K562 (cell line): Measurements from ENCODE around the gene PKD1. TPM values are rescaled to one million over a fixed set of nuclear protein-coding genes. Genes with fewer than 3 reads are reported as not detected.
A peak's percentile ranks its signal among the peaks of the same experiment; 100 is the strongest.

ENCODE experiments used
- ATAC-seq: fragments of 200-7000 bp; cut with Tn5 transposase; 3 replicates; pipeline ENCODE4 v1.9.1; 2020; ENCODE audit warnings: moderate library complexity
- BruUV-seq: library from RNA; stranded (reverse); fragments of 400-500 nt; replicated peaks from 2 replicates; lab custom pipeline; 2021; lab: Mats Ljungman, UMichigan
- CTCF ChIA-PET: fragments of 300-600 bp; formaldehyde crosslinking; extraction: SDS; loops from one replicate; lab custom pipeline; 2021; ENCODE audit warnings: low intra/inter-chr PET ratio; lab: Yijun Ruan, JAX
- POLR2A ChIA-PET: fragments of 300-600, 350-650 bp; sonication (Branson Sonifier 250); formaldehyde crosslinking; extraction: SDS; loops from one replicate; lab custom pipeline; 2021; ENCODE audit warnings: antibody characterized with exemption, inconsistent platforms; lab: Yijun Ruan, JAX
- DNase-seq, 4 experiments: peaks; one replicate each; pipeline versions ENCODE4 v3.0.0 to v3.0.0-alpha.2; 2011 to 2018; ENCODE audit warnings: low spot score in 3 of 4, mixed read lengths in 3 of 4; ENCODE audit errors: extremely low read depth in 1 of 4
- FAIRE-seq: peaks from 2 replicates; lab custom pipeline; 2011; peaks lifted over from hg19 to GRCh38; lab: Jason Lieb, UNC
- H2AFZ ChIP-seq: 2 replicates; pipeline ENCODE4 v1.6.0; 2011; ENCODE audit warnings: low read depth, low read length, control low read depth, inconsistent platforms
- H3K27ac ChIP-seq: fragments of 200-600 bp; 3 replicates; pipeline ENCODE4 v1.8.0; 2011; ENCODE audit warnings: low read depth, mild to moderate bottlenecking, control low read depth, inconsistent platforms, low read length, moderate library complexity, mixed read lengths; ENCODE audit errors: extremely low read depth
- H3K27me3 ChIP-seq, 2 experiments: fragments of 300-600 bp in 1 of 2; 2 replicates in 1 of 2; 3 replicates in 1 of 2; pipeline versions ENCODE4 v1.6.0 to v1.8.0; 2011; ENCODE audit warnings: inconsistent platforms in 2 of 2, low read length in 2 of 2, mild to moderate bottlenecking in 1 of 2, mixed read lengths in 1 of 2, moderate library complexity in 1 of 2; ENCODE audit not compliant: control insufficient read depth in 2 of 2, insufficient read depth in 2 of 2
- H3K36me3 ChIP-seq: fragments of 300-600 bp; 3 replicates; pipeline ENCODE4 v1.8.0; 2011; ENCODE audit warnings: mild to moderate bottlenecking, low read length, inconsistent platforms; ENCODE audit not compliant: control insufficient read depth, insufficient read depth
- H3K4me1 ChIP-seq, 2 experiments: fragments of 200-600 bp in 1 of 2; replicated peaks in 1 of 2; 2 replicates in 1 of 2; 3 replicates in 1 of 2; pipeline versions ENCODE4 v1.5.1 to v1.8.0; 2011; ENCODE audit warnings: inconsistent platforms in 2 of 2, low read length in 2 of 2, mild to moderate bottlenecking in 1 of 2, mixed read lengths in 1 of 2, moderate library complexity in 1 of 2; ENCODE audit not compliant: control insufficient read depth in 2 of 2, insufficient read depth in 2 of 2
- H3K4me2 ChIP-seq: 2 replicates; pipeline ENCODE4 v1.6.1; 2011; ENCODE audit warnings: low read length, control low read depth, inconsistent platforms, mixed read lengths; ENCODE audit not compliant: insufficient read depth
- H3K4me3 ChIP-seq: fragments of 200-600 bp; sonication (generic), shearing (Covaris generic); 2 replicates; pipeline ENCODE4 v1.5.1; 2016; ENCODE audit warnings: control low read depth, inconsistent platforms
- H3K79me2 ChIP-seq: fragments of 200-600 bp; 3 replicates; pipeline ENCODE4 v1.8.0; 2011; ENCODE audit warnings: low read length, inconsistent platforms; ENCODE audit not compliant: control insufficient read depth, insufficient read depth
- H3K9ac ChIP-seq, 2 experiments: 2 replicates each; pipeline versions ENCODE4 v1.6.0 to v1.6.1; 2011; ENCODE audit warnings: low read depth in 2 of 2, low read length in 2 of 2, control low read depth in 1 of 2, inconsistent platforms in 1 of 2, mild to moderate bottlenecking in 1 of 2, mixed read lengths in 1 of 2; ENCODE audit not compliant: insufficient read depth in 1 of 2
- H3K9me1 ChIP-seq: one replicate; pipeline ENCODE4 v1.6.0; 2011; ENCODE audit warnings: inconsistent platforms, mild to moderate bottlenecking, low read length, moderate library complexity; ENCODE audit not compliant: control insufficient read depth, insufficient read depth
- H3K9me3 ChIP-seq: replicated peaks from 2 replicates; pipeline ENCODE4 v1.5.1; 2011; ENCODE audit warnings: low read depth, low read length, inconsistent platforms; ENCODE audit not compliant: control insufficient read depth, insufficient read depth
- H4K20me1 ChIP-seq: replicated peaks from 2 replicates; pipeline ENCODE4 v1.6.1; 2011; ENCODE audit warnings: low read length, inconsistent platforms, mixed read lengths; ENCODE audit not compliant: control insufficient read depth, insufficient read depth
- HMGN3 ChIP-seq: IDR thresholded peaks from 2 replicates; pipeline ENCODE4 v1.6.1; 2011; ENCODE audit warnings: borderline replicate concordance, low read depth, mild to moderate bottlenecking, mixed read lengths, low read length; ENCODE audit not compliant: insufficient read length; ENCODE audit errors: extremely low read depth
- HNRNPL ChIP-seq: fragments of 200-400 bp; formaldehyde crosslinking; IDR thresholded peaks from 2 replicates; pipeline ENCODE4 v1.6.1; 2017; ENCODE audit warnings: low read depth, mild to moderate bottlenecking, low read length
- POLR2G ChIP-seq: fragments of 200-400 bp; formaldehyde crosslinking; IDR thresholded peaks from 2 replicates; pipeline ENCODE4 v1.6.1; 2017; ENCODE audit warnings: low read depth, mild to moderate bottlenecking, antibody characterized with exemption, low read length, moderate library complexity
- RBM22 ChIP-seq: fragments of 200-400 bp; formaldehyde crosslinking; IDR thresholded peaks from 2 replicates; pipeline ENCODE4 v1.6.1; 2018; ENCODE audit warnings: low read length, low read depth; ENCODE audit not compliant: poor library complexity, severe bottlenecking
- SUPT5H ChIP-seq: fragments of 450-650 bp; IDR thresholded peaks from 2 replicates; pipeline ENCODE4 v1.6.1; 2016
- THRAP3 ChIP-seq: fragments of 450-650 bp; IDR thresholded peaks from 2 replicates; pipeline ENCODE4 v1.6.1; 2016; ENCODE audit warnings: mild to moderate bottlenecking, inconsistent platforms, borderline replicate concordance
- WGBS: fragments of 100-300 bp; shearing (Covaris generic); methylation state at CpG from one replicate; pipeline ENCODE4 v1.1.6; 2016; ENCODE audit warnings: low coverage, mixed read lengths; ENCODE audit not compliant: insufficient coverage; ENCODE audit errors: missing lambda C conversion rate; 5-methylcytosine and 5-hydroxymethylcytosine counted together
- in situ Hi-C: fragments of 300-500 bp; cut with MboI; formaldehyde crosslinking; loops from 4 replicates; pipeline ENCODE4 v1.15.0; 2018; ENCODE audit warnings: inconsistent platforms, mixed read lengths
- intact Hi-C: fragments of 100-400 bp; cut with micrococcal nuclease; formaldehyde crosslinking; loops from 2 replicates; pipeline ENCODE4 v1.14.2; 2022
- polyA plus RNA-seq, 8 experiments: library from polyadenylated mRNA; depleted of rRNA in 4 of 8; stranded (reverse) in 5 of 8; unstranded in 3 of 8; fragments of >200 nt; fragmentation: Nextera tagmentation in 2 of 8; fragmentation: Illumina TruSeq in 1 of 8; extraction: Ambion mirVana in 2 of 8; extraction: Trizol in 1 of 8; gene quantifications; 2 replicates each; pipeline versions ENCODE4 v1.2.1 to v1.2.3, GENCODE V29; 2011 to 2014; ENCODE audit warnings: inconsistent platforms in 1 of 8, missing spikeins in 1 of 8
- total RNA-seq, 7 experiments: library from RNA; depleted of rRNA in 6 of 7; stranded (reverse); fragments of >200 nt in 6 of 7; fragmentation: Illumina TruSeq in 2 of 7; extraction: Trizol in 2 of 7; gene quantifications; 2 replicates each; pipeline versions ENCODE4 v1.2.1 to v1.2.3, GENCODE V29; 2011 to 2021; ENCODE audit warnings: low replicate concordance in 1 of 7
- TF ChIP-seq, protein P1 (sequence below): fragments of 450-650 bp; conservative IDR thresholded peaks from 2 replicates; pipeline ENCODE4 v1.6.1; 2016; ENCODE audit warnings: missing genetic modification characterization, low read depth, mild to moderate bottlenecking, control low read depth, missing compliant biosample characterization
- TF ChIP-seq, protein P2 (sequence below): fragments of 250-450 bp; sonication (Bioruptor Pico); IDR thresholded peaks from 2 replicates; pipeline ENCODE4 v1.8.0; 2021; ENCODE audit warnings: mild to moderate bottlenecking, moderate library complexity
- TF ChIP-seq, protein P3 (sequence below): IDR thresholded peaks from 2 replicates; pipeline ENCODE4 v1.6.1; 2011; ENCODE audit not compliant: insufficient read length; ENCODE audit errors: extremely low read depth

PKD1 gene
- total and polyA plus RNA-seq, 9 of the 15 experiments (the other 6 are each of a cell fraction or from before 2014, with no cell fraction given): 0.23 to 93.5 (median 12.6) TPM

DNA sequence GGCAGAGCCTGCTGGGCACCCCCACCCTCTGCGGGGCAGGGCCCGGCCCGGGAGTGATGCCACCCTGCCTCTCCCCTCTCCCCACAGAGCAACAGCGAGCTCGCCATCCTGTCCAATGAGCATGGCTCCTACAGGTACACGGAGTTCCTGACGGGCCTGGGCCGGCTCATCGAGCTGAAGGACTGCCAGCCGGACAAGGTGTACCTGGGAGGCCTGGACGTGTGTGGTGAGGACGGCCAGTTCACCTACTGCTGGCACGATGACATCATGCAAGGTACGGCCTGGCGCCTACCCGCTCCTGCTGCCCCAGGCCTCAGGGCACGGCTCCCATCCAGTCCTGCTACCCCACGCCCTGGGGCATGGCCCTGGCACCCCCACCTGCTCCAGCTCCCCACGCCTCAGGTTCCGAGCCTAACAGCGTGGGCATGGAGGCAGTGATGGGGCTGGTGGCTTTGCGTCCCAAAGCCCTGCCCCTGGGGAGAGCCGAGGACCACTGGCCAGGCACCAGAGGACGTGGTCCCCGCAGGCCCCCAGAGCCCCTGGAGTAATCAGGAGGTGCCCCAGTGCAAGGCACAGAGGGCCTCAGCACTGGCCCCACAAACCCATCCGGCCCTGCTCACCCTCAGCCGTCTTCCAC is 49.5 kb downstream of the PKD1 start:
- DNase-seq: no peak
- CTCF ChIA-PET: no interaction called here
- ATAC-seq: no peak
- H4K20me1 ChIP-seq: no peaks in the 10 kb centered on the region
- H3K9me1 ChIP-seq: no peaks in the 10 kb centered on the region
- H3K79me2 ChIP-seq: no peaks in the 10 kb centered on the region
- 93% methylated on average over 22 of the region's 27 CpGs for WGBS
- H3K9me3 ChIP-seq: no peaks in the 10 kb centered on the region
- H3K27me3 ChIP-seq: no peaks in the 10 kb centered on the region
- POLR2A ChIA-PET: interaction anchor here (1.3 to 1.4 kb wide), 2 partner anchors 39 to 82 kb away, joined by 3 to 4 read pairs; partner anchors contain the start of genes NTHL1 and TSC2
- peak; percentile 27 for TF ChIP-seq RBM22
- 0 out of 2 replicates have a peak, but pooled peaks have one; percentile 15 for TF ChIP-seq HNRNPL
- TF ChIP-seq, protein P1, sequence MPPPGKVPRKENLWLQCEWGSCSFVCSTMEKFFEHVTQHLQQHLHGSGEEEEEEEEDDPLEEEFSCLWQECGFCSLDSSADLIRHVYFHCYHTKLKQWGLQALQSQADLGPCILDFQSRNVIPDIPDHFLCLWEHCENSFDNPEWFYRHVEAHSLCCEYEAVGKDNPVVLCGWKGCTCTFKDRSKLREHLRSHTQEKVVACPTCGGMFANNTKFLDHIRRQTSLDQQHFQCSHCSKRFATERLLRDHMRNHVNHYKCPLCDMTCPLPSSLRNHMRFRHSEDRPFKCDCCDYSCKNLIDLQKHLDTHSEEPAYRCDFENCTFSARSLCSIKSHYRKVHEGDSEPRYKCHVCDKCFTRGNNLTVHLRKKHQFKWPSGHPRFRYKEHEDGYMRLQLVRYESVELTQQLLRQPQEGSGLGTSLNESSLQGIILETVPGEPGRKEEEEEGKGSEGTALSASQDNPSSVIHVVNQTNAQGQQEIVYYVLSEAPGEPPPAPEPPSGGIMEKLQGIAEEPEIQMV (tag): no peak
- TF ChIP-seq, protein P2, sequence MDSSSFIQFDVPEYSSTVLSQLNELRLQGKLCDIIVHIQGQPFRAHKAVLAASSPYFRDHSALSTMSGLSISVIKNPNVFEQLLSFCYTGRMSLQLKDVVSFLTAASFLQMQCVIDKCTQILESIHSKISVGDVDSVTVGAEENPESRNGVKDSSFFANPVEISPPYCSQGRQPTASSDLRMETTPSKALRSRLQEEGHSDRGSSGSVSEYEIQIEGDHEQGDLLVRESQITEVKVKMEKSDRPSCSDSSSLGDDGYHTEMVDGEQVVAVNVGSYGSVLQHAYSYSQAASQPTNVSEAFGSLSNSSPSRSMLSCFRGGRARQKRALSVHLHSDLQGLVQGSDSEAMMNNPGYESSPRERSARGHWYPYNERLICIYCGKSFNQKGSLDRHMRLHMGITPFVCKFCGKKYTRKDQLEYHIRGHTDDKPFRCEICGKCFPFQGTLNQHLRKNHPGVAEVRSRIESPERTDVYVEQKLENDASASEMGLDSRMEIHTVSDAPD (CRISPR knock-in tag): no peak
- TF ChIP-seq, protein P3, sequence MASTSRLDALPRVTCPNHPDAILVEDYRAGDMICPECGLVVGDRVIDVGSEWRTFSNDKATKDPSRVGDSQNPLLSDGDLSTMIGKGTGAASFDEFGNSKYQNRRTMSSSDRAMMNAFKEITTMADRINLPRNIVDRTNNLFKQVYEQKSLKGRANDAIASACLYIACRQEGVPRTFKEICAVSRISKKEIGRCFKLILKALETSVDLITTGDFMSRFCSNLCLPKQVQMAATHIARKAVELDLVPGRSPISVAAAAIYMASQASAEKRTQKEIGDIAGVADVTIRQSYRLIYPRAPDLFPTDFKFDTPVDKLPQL: no peak
- TF ChIP-seq HMGN3: peak; percentile 6
- TF ChIP-seq SUPT5H: no peak
- TF ChIP-seq THRAP3: no peak
- TF ChIP-seq POLR2G: peak; percentile 26; the same call in 1 of the 2 replicates
- in situ Hi-C loops: loop anchor here (10.0 kb wide), 1 partner anchor 59 kb away; the partner anchor contains the start of gene RAB26
- no peak for FAIRE-seq
- no peak overlapping the region for H2AFZ ChIP-seq
- no peak overlapping the region for H3K4me3 ChIP-seq
- peaks cover 76% of the 10 kb centered on the region; the same call in 2 of the 3 replicates for H3K36me3 ChIP-seq
- no peak overlapping the region for H3K27ac ChIP-seq
- peaks cover 0 to 45% of the 10 kb centered on the region in 2 experiments; a peak in 2 of 5 replicates for H3K4me1 ChIP-seq
- intact Hi-C loops: no loop called here
- H3K4me2 ChIP-seq: no peak overlapping the region
- no TSS peak for BruUV-seq
- H3K9ac ChIP-seq: no peak overlapping the region; a peak in 1 of 4 replicates
